Measurements from ENCODE around the gene YJEFN3. TPM values are rescaled to one million over a fixed set of nuclear protein-coding genes. Genes with fewer than 3 reads are reported as not detected.

YJEFN3 gene
- total and polyA plus RNA-seq, 2 of the 8 experiments (the other 6 are each of a cell fraction or from before 2014, with no cell fraction given) = 5.7 to 9.4 TPM

GRCh38 chr19:19584356-19584755, 55.6 kb downstream of the YJEFN3 start (continued):
- TF ChIP-seq E2F6 (IDR thresholded peaks at IDR 0.05) (no peak), BCL11A (IDR thresholded peaks at IDR 0.05; ENCODE audit: low read depth in 2 of 2, low read length in 2 of 2) (no peak), EP300 (IDR thresholded peaks at IDR 0.05; ENCODE audit: borderline replicate concordance in 1 of 2, low read depth in 2 of 2, low read length in 2 of 2) (no peak), POU5F1 (IDR thresholded peaks at IDR 0.05; ENCODE audit: low read depth, low read length) (no peak), NANOG (IDR thresholded peaks at IDR 0.05; ENCODE audit: insufficient read depth, low read depth, low read length, poor library complexity, severe bottlenecking) (no peak)

Other genes with a start within 250 kb of the YJEFN3 start
- gene SUGP1, start 208.4 kb upstream of the YJEFN3 start, total RNA-seq (2021; fragmentation: NEBNext Ultra II Directional; extraction: Animal tissue kit (Norgen Biotek cat#: 25700)) = 65.2 and 70.5 TPM in 2 replicates
- gene SUGP1, start 208.4 kb upstream of the YJEFN3 start, polyA plus RNA-seq (2011; rRNA removed) = 38.5 and 56.6 TPM in 2 replicates
- 40.8 TPM in 2 replicates for gene MAU2, start 208.1 kb upstream of the YJEFN3 start, total RNA-seq (2021; fragmentation: NEBNext Ultra II Directional; extraction: Animal tissue kit (Norgen Biotek cat#: 25700))
- 32.0 and 43.7 TPM in 2 replicates for gene MAU2, start 208.1 kb upstream of the YJEFN3 start, polyA plus RNA-seq (2011; rRNA removed)
- 205 and 210 TPM in 2 replicates for gene GATAD2A, start 123.2 kb upstream of the YJEFN3 start, total RNA-seq (2021; fragmentation: NEBNext Ultra II Directional; extraction: Animal tissue kit (Norgen Biotek cat#: 25700))
- 38.4 and 54.9 TPM in 2 replicates for gene GATAD2A, start 123.2 kb upstream of the YJEFN3 start, polyA plus RNA-seq (2011; rRNA removed)
- gene TSSK6, start 13.4 kb upstream of the YJEFN3 start, total RNA-seq (2021; fragmentation: NEBNext Ultra II Directional; extraction: Animal tissue kit (Norgen Biotek cat#: 25700)) = 2.9 and 3.6 TPM in 2 replicates
- gene TSSK6, start 13.4 kb upstream of the YJEFN3 start, polyA plus RNA-seq (2011; rRNA removed) = 7.8 and 12.1 TPM in 2 replicates
- 413 and 425 TPM in 2 replicates for gene NDUFA13, start 12.7 kb upstream of the YJEFN3 start, total RNA-seq (2021; fragmentation: NEBNext Ultra II Directional; extraction: Animal tissue kit (Norgen Biotek cat#: 25700))
- 1,105 and 1,309 TPM in 2 replicates for gene NDUFA13, start 12.7 kb upstream of the YJEFN3 start, polyA plus RNA-seq (2011; rRNA removed)
- 5.8 and 5.9 TPM in 2 replicates for gene CILP2, start 9.4 kb downstream of the YJEFN3 start, total RNA-seq (2021; fragmentation: NEBNext Ultra II Directional; extraction: Animal tissue kit (Norgen Biotek cat#: 25700))
- gene CILP2, start 9.4 kb downstream of the YJEFN3 start, polyA plus RNA-seq (2011; rRNA removed) = 4.4 and 8.2 TPM in 2 replicates
- gene PBX4, start 89.8 kb downstream of the YJEFN3 start, total RNA-seq (2021; fragmentation: NEBNext Ultra II Directional; extraction: Animal tissue kit (Norgen Biotek cat#: 25700)) = 3.3 and 3.4 TPM in 2 replicates
- gene PBX4, start 89.8 kb downstream of the YJEFN3 start, polyA plus RNA-seq (2011; rRNA removed) = 3.8 and 8.3 TPM in 2 replicates
- gene LPAR2, start 99.3 kb downstream of the YJEFN3 start, total RNA-seq (2021; fragmentation: NEBNext Ultra II Directional; extraction: Animal tissue kit (Norgen Biotek cat#: 25700)) = 47.1 and 47.6 TPM in 2 replicates
- gene LPAR2, start 99.3 kb downstream of the YJEFN3 start, polyA plus RNA-seq (2011; rRNA removed) = 70.2 and 121 TPM in 2 replicates
- 18.1 and 20.2 TPM in 2 replicates for gene GMIP, start 114.7 kb downstream of the YJEFN3 start, total RNA-seq (2021; fragmentation: NEBNext Ultra II Directional; extraction: Animal tissue kit (Norgen Biotek cat#: 25700))
- gene GMIP, start 114.7 kb downstream of the YJEFN3 start, polyA plus RNA-seq (2011; rRNA removed) = 5.7 and 8.9 TPM in 2 replicates
- gene ATP13A1, start 134.8 kb downstream of the YJEFN3 start, total RNA-seq (2021; fragmentation: NEBNext Ultra II Directional; extraction: Animal tissue kit (Norgen Biotek cat#: 25700)) = 64.2 and 75.7 TPM in 2 replicates
- 33.0 and 70.7 TPM in 2 replicates for gene ATP13A1, start 134.8 kb downstream of the YJEFN3 start, polyA plus RNA-seq (2011; rRNA removed)
- 46.2 and 50.9 TPM in 2 replicates for gene ZNF101, start 139.9 kb downstream of the YJEFN3 start, total RNA-seq (2021; fragmentation: NEBNext Ultra II Directional; extraction: Animal tissue kit (Norgen Biotek cat#: 25700))
- 11.0 and 13.0 TPM in 2 replicates for gene ZNF101, start 139.9 kb downstream of the YJEFN3 start, polyA plus RNA-seq (2011; rRNA removed)
- gene ZNF14, start 204.2 kb downstream of the YJEFN3 start, total RNA-seq (2021; fragmentation: NEBNext Ultra II Directional; extraction: Animal tissue kit (Norgen Biotek cat#: 25700)) = 6.8 and 7.4 TPM in 2 replicates
- 0.72 and 1.00 TPM in 2 replicates for gene ZNF14, start 204.2 kb downstream of the YJEFN3 start, polyA plus RNA-seq (2011; rRNA removed)

Data from H1 (cell line).